ENCODE results near the gene RESP18. TPM values are rescaled to one million over a fixed set of nuclear protein-coding genes. Genes with fewer than 3 reads are reported as not detected.
"Not testable (repeated sequence)": the region's sequence is repeated elsewhere in the genome, so short reads cannot be mapped to it uniquely, and the experiment has no call there.

The RESP18 gene
- total RNA-seq, 1 donor from 2014 or later: not detected

GRCh38 chr2:219325136-219325535 lies 7.4 kb downstream of the RESP18 start:
- no peak for DNase-seq

GRCh38 chr2:219323434-219323833 lies 9.1 kb downstream of the RESP18 start:
- no peak for DNase-seq

GRCh38 chr2:219314804-219315468 lies 17.6 kb downstream of the RESP18 start:
- no peak for DNase-seq

- not testable (repeated sequence) for DNase-seq
These were observed 19.8 kb downstream of the RESP18 start for GRCh38 chr2:219312683-219313263.

GRCh38 chr2:219309278-219309677 lies 23.3 kb downstream of the RESP18 start, which contains the start of gene PTPRN:
PTPRN (minus strand) TSS chr2:219309401; CDS start chr2:219309332, 69 bp downstream.
- DNase-seq: peak; percentile 48

- DNase-seq: peak; percentile 57
These were observed 24.1 kb downstream of the RESP18 start for GRCh38 chr2:219308142-219309101.

- no peak for DNase-seq
These were observed 26.5 kb downstream of the RESP18 start for GRCh38 chr2:219306047-219306446.

GRCh38 chr2:219304223-219304622 lies 28.3 kb downstream of the RESP18 start:
- no peak for DNase-seq

GRCh38 chr2:219302412-219302968 lies 30.1 kb downstream of the RESP18 start:
- DNase-seq: no peak

- DNase-seq: no peak
These were observed 32.5 kb downstream of the RESP18 start for GRCh38 chr2:219300022-219300421.

- DNase-seq: no peak
These were observed 33.2 kb downstream of the RESP18 start for GRCh38 chr2:219299372-219299760.

GRCh38 chr2:219298759-219299371 lies 33.7 kb downstream of the RESP18 start:
- peak; percentile 69 for DNase-seq

- no peak for DNase-seq
These were observed 34.6 kb downstream of the RESP18 start for GRCh38 chr2:219297766-219298456.

- no peak for DNase-seq
These were observed 35.7 kb downstream of the RESP18 start for GRCh38 chr2:219296631-219297391.

GRCh38 chr2:219296142-219296541 lies 36.4 kb downstream of the RESP18 start:
- no peak for DNase-seq

GRCh38 chr2:219294356-219295351 lies 37.9 kb downstream of the RESP18 start:
- peak; percentile 52 for DNase-seq

GRCh38 chr2:219293736-219294231 lies 38.8 kb downstream of the RESP18 start:
- no peak for DNase-seq

- DNase-seq: no peak
These were observed 39.9 kb downstream of the RESP18 start for GRCh38 chr2:219292616-219293015.

- DNase-seq: no peak
These were observed 40.5 kb downstream of the RESP18 start for GRCh38 chr2:219291910-219292490.

Measured in occipital lobe (tissue), 2 donors.